ENCODE data around the gene STAG1.

STAG1 gene

GRCh38 chr3:136473716-136474326, 278.4 kb downstream of the STAG1 start:
- DNase-seq (ENCODE audit: insufficient read length, low spot score) (no peak), FAIRE-seq (no peak)
- TF ChIP-seq CTCF (IDR thresholded peaks at IDR 0.05; ENCODE audit: insufficient read depth, missing control alignments): no peak

DNA sequence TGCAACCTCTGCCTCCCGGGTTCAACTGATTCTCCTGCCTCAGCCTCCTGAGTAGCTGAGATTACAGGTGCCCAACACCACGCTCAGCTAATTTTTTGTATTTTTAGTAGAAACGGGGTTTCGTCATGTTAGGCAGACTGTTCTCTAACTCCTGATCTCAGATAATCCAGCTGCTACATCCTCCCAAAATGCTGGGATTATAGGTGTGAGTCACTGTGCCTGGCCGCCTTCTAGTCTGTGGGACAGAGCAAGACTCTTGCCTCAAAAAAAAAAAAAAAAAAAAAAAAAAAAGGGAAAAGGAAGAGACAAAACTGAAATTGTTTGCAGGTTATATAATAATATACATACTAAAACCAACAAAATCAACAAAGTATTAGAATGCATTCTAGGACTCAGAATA, 286.9 kb downstream of the STAG1 start:
- FAIRE-seq: no peak
- TF ChIP-seq CTCF (IDR thresholded peaks at IDR 0.05; ENCODE audit: insufficient read depth, missing control alignments): no peak
- DNase-seq (ENCODE audit: insufficient read length, low spot score): no peak

- FAIRE-seq: no peak
- TF ChIP-seq CTCF (IDR thresholded peaks at IDR 0.05; ENCODE audit: insufficient read depth, missing control alignments): no peak
- DNase-seq (ENCODE audit: insufficient read length, low spot score): no peak
Observed at GRCh38 chr3:136464502-136464901, 287.7 kb downstream of the STAG1 start.

DNA sequence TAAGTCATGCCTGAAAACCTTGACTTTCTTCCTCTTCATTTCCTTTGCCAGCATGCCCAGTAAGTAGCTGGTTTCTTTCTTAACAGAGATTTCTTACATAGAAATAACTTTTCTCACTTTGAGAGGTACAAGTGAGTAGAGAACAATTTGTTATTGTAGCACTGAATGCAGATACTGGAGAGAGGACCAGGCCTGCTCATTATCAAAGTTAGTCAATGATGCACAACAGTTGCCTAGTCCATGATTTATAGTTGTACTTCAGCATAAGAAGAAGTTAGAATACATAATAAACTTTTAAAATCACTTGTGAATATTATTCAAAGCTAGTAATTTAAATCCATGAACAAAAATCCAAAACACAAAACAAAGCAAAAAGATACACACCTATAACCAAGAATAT, 289.0 kb downstream of the STAG1 start:
- no peak for FAIRE-seq
- no peak for DNase-seq (ENCODE audit: insufficient read length, low spot score)
- no peak for TF ChIP-seq CTCF (IDR thresholded peaks at IDR 0.05; ENCODE audit: insufficient read depth, missing control alignments)

- no peak for FAIRE-seq
- TF ChIP-seq CTCF (IDR thresholded peaks at IDR 0.05; ENCODE audit: insufficient read depth, missing control alignments): no peak
- DNase-seq (ENCODE audit: insufficient read length, low spot score): no peak
Observed at GRCh38 chr3:136457793-136458192, 294.4 kb downstream of the STAG1 start.

DNA sequence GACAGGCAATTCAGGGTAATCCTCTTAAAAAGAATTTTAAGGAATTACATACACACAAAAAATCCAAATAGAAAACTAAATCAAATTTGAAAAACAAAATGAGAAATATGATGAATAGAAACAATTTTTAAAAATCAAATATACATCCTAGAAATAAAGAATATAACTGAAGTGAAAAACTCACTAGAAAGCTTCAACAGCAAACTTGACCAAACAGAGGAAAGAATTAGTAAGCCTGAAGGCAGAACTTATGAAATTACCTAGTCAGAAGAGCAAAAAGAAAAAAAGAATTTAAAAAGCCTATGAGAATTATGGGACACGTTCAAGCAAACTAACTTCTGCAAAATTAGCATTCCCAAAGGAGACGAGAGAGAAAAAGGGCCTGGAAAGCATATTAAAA, 296.0 kb downstream of the STAG1 start:
- DNase-seq (ENCODE audit: insufficient read length, low spot score) (no peak), FAIRE-seq (no peak)
- no peak for TF ChIP-seq CTCF (IDR thresholded peaks at IDR 0.05; ENCODE audit: insufficient read depth, missing control alignments)

DNA sequence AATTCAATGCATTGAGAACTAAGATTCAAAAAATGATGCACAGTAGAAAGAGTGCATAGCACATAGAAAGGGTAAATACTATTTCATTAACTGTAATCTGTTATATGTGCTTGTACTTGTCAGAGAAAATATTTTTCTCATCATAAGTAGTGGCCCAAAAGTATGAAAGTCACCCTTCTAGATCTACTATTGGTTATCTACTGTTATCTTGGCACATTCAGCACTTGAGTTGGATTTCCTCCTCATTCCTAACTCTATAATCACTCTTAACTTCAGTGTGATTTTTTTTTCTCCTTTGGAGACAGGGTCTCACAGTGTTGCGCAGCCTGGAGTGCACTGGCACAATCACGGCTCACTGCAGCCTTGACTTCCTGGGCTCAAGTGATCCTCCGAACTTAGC, 307.6 kb downstream of the STAG1 start:
- no peak for FAIRE-seq
- TF ChIP-seq CTCF (IDR thresholded peaks at IDR 0.05; ENCODE audit: insufficient read depth, missing control alignments): no peak

More for the DNA sequence above, 307.6 kb downstream of the STAG1 start:
- no peak for DNase-seq (ENCODE audit: insufficient read length, low spot score)

Data from D721Med (cell line).